Large intestine (tissue), 3 donors: Measurements from ENCODE around the gene NCBP1. TPM values are rescaled to one million over a fixed set of nuclear protein-coding genes. Genes with fewer than 3 reads are reported as not detected.

Source experiments
- DNase-seq, 2 donors: peaks; one replicate each; pipeline versions ENCODE4 v3.0.0 to v3.0.0-alpha.2; 2013
- H3K27ac ChIP-seq: one replicate; pipeline ENCODE4 v1.5.1; 2013; ENCODE audit warnings: low read length
- H3K27me3 ChIP-seq: 2 replicates; pipeline ENCODE4 v1.6.1; 2013; ENCODE audit warnings: low read length; ENCODE audit not compliant: control insufficient read depth, insufficient read depth
- H3K36me3 ChIP-seq: 2 replicates; pipeline ENCODE4 v1.6.1; 2013; ENCODE audit warnings: low read length; ENCODE audit not compliant: control insufficient read depth, insufficient read depth
- H3K4me1 ChIP-seq: one replicate; pipeline ENCODE4 v1.6.1; 2013; ENCODE audit warnings: low read length; ENCODE audit not compliant: control insufficient read depth, insufficient read depth
- H3K4me3 ChIP-seq: one replicate; pipeline ENCODE4 v1.5.1; 2013; ENCODE audit warnings: low read length
- H3K9me3 ChIP-seq: one replicate; pipeline ENCODE4 v1.6.1; 2013; ENCODE audit warnings: mild to moderate bottlenecking, low read depth, low read length, moderate library complexity; ENCODE audit not compliant: control insufficient read depth
- WGBS: methylation state at CpG from one replicate; pipeline ENCODE4 v1.1.5; 2013; ENCODE audit warnings: low lambda C conversion rate; ENCODE audit not compliant: insufficient coverage; 5-methylcytosine and 5-hydroxymethylcytosine counted together
- polyA plus RNA-seq: library from polyadenylated mRNA; unstranded; fragments of 120-200 nt; gene quantifications from one replicate; pipeline ENCODE4 v1.2.1, GENCODE V29; 2013

NCBP1 gene
- polyA plus RNA-seq, 1 donor, result 30.7 TPM

- Histone ChIP-seq H3K36me3 (no peaks in the 10 kb centered on the region), H3K27me3 (no peaks in the 10 kb centered on the region), H3K9me3 (no peaks in the 10 kb centered on the region), H3K27ac (no peak overlapping the region), H3K4me1 (peaks cover 11% of the 10 kb centered on the region), H3K4me3 (no peak overlapping the region)
- no CpG with 5 or more reads among the region's 3 CpGs for WGBS
- no peak for DNase-seq
Measured at GRCh38 chr9:97705354-97705950, 71.8 kb downstream of the NCBP1 start.

- H3K36me3 ChIP-seq, result no peaks in the 10 kb centered on the region
- H3K27ac ChIP-seq, result no peak overlapping the region
- 78% methylated on average over 2 of the region's 2 CpGs for whole genome bisulfite sequencing
- no peaks in the 10 kb centered on the region for H3K9me3 ChIP-seq
- H3K4me3 ChIP-seq, result no peak overlapping the region
- no peaks in the 10 kb centered on the region for H3K27me3 ChIP-seq
- no peak for DNase-seq
- H3K4me1 ChIP-seq, result peaks cover 11% of the 10 kb centered on the region
Measured at GRCh38 chr9:97706246-97706645, 72.6 kb downstream of the NCBP1 start.

GRCh38 chr9:97710356-97711222 is 77.0 kb downstream of the NCBP1 start:
- WGBS, result 17% methylated on average over 1 of the region's 9 CpGs
- no peak overlapping the region for H3K4me3 ChIP-seq
- no peaks in the 10 kb centered on the region for H3K4me1 ChIP-seq
- DNase-seq, result peak; percentile 47 to 62
- H3K27me3 ChIP-seq, result no peaks in the 10 kb centered on the region
- no peaks in the 10 kb centered on the region for H3K9me3 ChIP-seq
- no peaks in the 10 kb centered on the region for H3K36me3 ChIP-seq
- no peak overlapping the region for H3K27ac ChIP-seq

GRCh38 chr9:97711223-97711626 is 77.6 kb downstream of the NCBP1 start:
- Histone ChIP-seq H3K4me1 (no peaks in the 10 kb centered on the region), H3K4me3 (no peak overlapping the region), H3K9me3 (no peaks in the 10 kb centered on the region), H3K27ac (no peak overlapping the region), H3K36me3 (no peaks in the 10 kb centered on the region), H3K27me3 (no peaks in the 10 kb centered on the region)
- no peak for DNase-seq
- no CpG with 5 or more reads among the region's 12 CpGs for WGBS

GRCh38 chr9:97714435-97714834 is 80.8 kb downstream of the NCBP1 start:
- Histone ChIP-seq H3K4me1 (no peaks in the 10 kb centered on the region), H3K27me3 (no peaks in the 10 kb centered on the region), H3K4me3 (no peak overlapping the region), H3K27ac (no peak overlapping the region), H3K36me3 (no peaks in the 10 kb centered on the region), H3K9me3 (no peaks in the 10 kb centered on the region)
- no CpG with 5 or more reads among the region's 3 CpGs for WGBS
- DNase-seq, result peak; percentile 47 to 74

- no peaks in the 10 kb centered on the region for H3K27me3 ChIP-seq
- H3K36me3 ChIP-seq, result no peaks in the 10 kb centered on the region
- no peak overlapping the region for H3K4me3 ChIP-seq
- no peaks in the 10 kb centered on the region for H3K4me1 ChIP-seq
- H3K9me3 ChIP-seq, result no peaks in the 10 kb centered on the region
- no peak for DNase-seq
- no CpG with 5 or more reads among the region's 3 CpGs for WGBS
- no peak overlapping the region for H3K27ac ChIP-seq
Measured at GRCh38 chr9:97717866-97718265, 84.2 kb downstream of the NCBP1 start.

GRCh38 chr9:97721396-97721795 is 87.8 kb downstream of the NCBP1 start:
- Histone ChIP-seq H3K27me3 (no peaks in the 10 kb centered on the region), H3K4me1 (no peaks in the 10 kb centered on the region), H3K4me3 (no peak overlapping the region), H3K27ac (no peak overlapping the region), H3K9me3 (no peaks in the 10 kb centered on the region), H3K36me3 (no peaks in the 10 kb centered on the region)
- WGBS, result no CpG with 5 or more reads among the region's 2 CpGs
- DNase-seq, result no peak

GRCh38 chr9:97722331-97722730 is 88.7 kb downstream of the NCBP1 start:
- Histone ChIP-seq H3K4me1 (no peaks in the 10 kb centered on the region), H3K4me3 (no peak overlapping the region), H3K27me3 (no peaks in the 10 kb centered on the region), H3K36me3 (no peaks in the 10 kb centered on the region), H3K27ac (no peak overlapping the region), H3K9me3 (no peaks in the 10 kb centered on the region)
- DNase-seq, result no peak
- no CpG with 5 or more reads among the region's 2 CpGs for WGBS

Other genes starting within 250 kb of the NCBP1 start
- 23.0 TPM for gene TDRD7, start 221.7 kb upstream of the NCBP1 start, polyA plus RNA-seq
- 8.9 TPM for gene TMOD1, start 132.2 kb upstream of the NCBP1 start, polyA plus RNA-seq
- 21.2 TPM for gene TSTD2, start 453 bp upstream of the NCBP1 start, polyA plus RNA-seq
- gene XPA, start 63.5 kb downstream of the NCBP1 start, polyA plus RNA-seq, result 22.6 TPM
- 0.01 TPM for gene FOXE1, start 219.4 kb downstream of the NCBP1 start, polyA plus RNA-seq